ENCODE results near the gene PCDHB3. TPM values are rescaled to one million over a fixed set of nuclear protein-coding genes. Genes with fewer than 3 reads are reported as not detected.
A peak's percentile ranks its signal among the peaks of the same experiment; 100 is the strongest.
"Not testable (repeated sequence)": the region's sequence is repeated elsewhere in the genome, so short reads cannot be mapped to it uniquely, and the experiment has no call there.

The PCDHB3 gene
- total and polyA plus RNA-seq, 7 donors, result 0.18 to 1.8 (median 0.69) TPM

- Histone ChIP-seq H3K9me3 (peaks cover 4% of the 10 kb centered on the region), H3K4me3 (no peak overlapping the region), H3K4me1 (no peaks in the 10 kb centered on the region), H3K27me3 (ENCODE audit: insufficient read depth in 3 of 3, low read length in 2 of 3) (peaks cover 5 to 16% (median 6%) of the 10 kb centered on the region in 3 donors), H3K27ac (no peak overlapping the region), H3K36me3 (ENCODE audit: insufficient read depth in 1 of 2, low read depth in 1 of 2) (no peaks in the 10 kb centered on the region)
- no peak for ATAC-seq
- no peak for DNase-seq
- TF ChIP-seq CTCF (IDR thresholded peaks at IDR 0.05), result no peak
- intact Hi-C loops (cut with DNase I), result no loop called here
Observed at GRCh38 chr5:141082228-141082627, 18.0 kb upstream of the PCDHB3 start.

- 6 to 13% (median 8%) methylated on average over 21 of the region's 21 CpGs for WGBS, 3 donors
- intact Hi-C loops (cut with DNase I), result no loop called here
- no peak for DNase-seq
- Histone ChIP-seq H3K36me3 (ENCODE audit: insufficient read depth in 1 of 2, low read depth in 1 of 2) (no peaks in the 10 kb centered on the region), H3K4me3 (peak overlapping the region; percentile 62), H3K27ac (no peak overlapping the region), H3K27me3 (ENCODE audit: insufficient read depth in 3 of 3, low read length in 2 of 3) (peaks cover 0 to 3% (median 0%) of the 10 kb centered on the region in 3 donors), H3K9me3 (no peaks in the 10 kb centered on the region), H3K4me1 (no peaks in the 10 kb centered on the region)
- TF ChIP-seq CTCF (IDR thresholded peaks at IDR 0.05), result peak; percentile 46
- peak in 2 of 4 donors; percentile 66 to 85 for ATAC-seq
Observed at GRCh38 chr5:141084487-141084989, 15.7 kb upstream of the PCDHB3 start.

- Histone ChIP-seq H3K9me3 (peaks cover 17% of the 10 kb centered on the region), H3K27ac (no peak within 1 kb of the TSS), H3K4me1 (no peaks in the 10 kb centered on the region), H3K27me3 (ENCODE audit: insufficient read depth in 3 of 3, low read length in 2 of 3) (peaks cover 0 to 23% (median 11%) of the 10 kb centered on the region in 3 donors), H3K36me3 (ENCODE audit: insufficient read depth in 1 of 2, low read depth in 1 of 2) (no peaks in the 10 kb centered on the region), H3K4me3 (peak within 1 kb of the TSS; percentile 55)
- DNase-seq (peak; percentile 39 to 53), ATAC-seq (peak in 3 of 4 donors; percentile 39 to 62 (median 46))
- TF ChIP-seq CTCF (IDR thresholded peaks at IDR 0.05), result peak; percentile 25
- intact Hi-C loops (cut with DNase I), result loop anchor here in 1 of 2 donors (10.0 kb wide), 1 partner anchor 470 kb away; no protein-coding TSS in a partner anchor
- 12 to 14% (median 13%) methylated on average over 29 of the region's 29 CpGs for WGBS, 3 donors
Observed at GRCh38 chr5:141094481-141095262, 5.6 kb upstream of the PCDHB3 start, which contains the start of gene PCDHB2. Gene PCDHB2, plus strand, starts transcription at chr5:141094615. Its CDS starts 176 bp downstream, at chr5:141094791.

GRCh38 chr5:141095263-141095641 lies 5.0 kb upstream of the PCDHB3 start:
- no peak for DNase-seq
- Histone ChIP-seq H3K36me3 (ENCODE audit: insufficient read depth in 1 of 2, low read depth in 1 of 2) (no peaks in the 10 kb centered on the region), H3K9me3 (peaks cover 17% of the 10 kb centered on the region), H3K4me3 (peak overlapping the region; percentile 55), H3K27me3 (ENCODE audit: insufficient read depth in 3 of 3, low read length in 2 of 3) (peaks cover 0 to 26% (median 11%) of the 10 kb centered on the region in 3 donors), H3K4me1 (no peaks in the 10 kb centered on the region), H3K27ac (no peak overlapping the region)
- intact Hi-C loops (cut with DNase I), result loop anchor here in 1 of 2 donors (10.0 kb wide), 1 partner anchor 470 kb away; no protein-coding TSS in a partner anchor
- ATAC-seq, result no peak
- WGBS, 3 donors, result 34 to 48% (median 35%) methylated on average over 12 of the region's 12 CpGs
- TF ChIP-seq CTCF (IDR thresholded peaks at IDR 0.05), result no peak

GRCh38 chr5:141096181-141096580 lies 4.1 kb upstream of the PCDHB3 start:
- not testable (repeated sequence) for DNase-seq; H3K9me3 ChIP-seq; H3K27ac ChIP-seq; H3K4me1 ChIP-seq; H3K4me3 ChIP-seq; ATAC-seq; H3K36me3 ChIP-seq (ENCODE audit: insufficient read depth in 1 of 2, low read depth in 1 of 2)
- intact Hi-C loops (cut with DNase I), result loop anchor here in 1 of 2 donors (10.0 kb wide), 1 partner anchor 469 kb away; no protein-coding TSS in a partner anchor
- peaks cover 0 to 30% (median 12%) of the 10 kb centered on the region in 3 donors for H3K27me3 ChIP-seq (ENCODE audit: insufficient read depth in 3 of 3, low read length in 2 of 3)
- WGBS, 3 donors, result 33 to 39% (median 39%) methylated on average over 23 to 29 of the region's 46 CpGs

GRCh38 chr5:141096586-141096985 lies 3.7 kb upstream of the PCDHB3 start:
- not testable (repeated sequence) for H3K4me3 ChIP-seq; H3K9me3 ChIP-seq; ATAC-seq; H3K36me3 ChIP-seq (ENCODE audit: insufficient read depth in 1 of 2, low read depth in 1 of 2); H3K27ac ChIP-seq; H3K4me1 ChIP-seq; DNase-seq
- intact Hi-C loops (cut with DNase I), result loop anchor here in 1 of 2 donors (10.0 kb wide), 1 partner anchor 468 kb away; no protein-coding TSS in a partner anchor
- WGBS, 3 donors, result 30 to 40% (median 34%) methylated on average over 15 to 34 of the region's 38 CpGs
- H3K27me3 ChIP-seq (ENCODE audit: insufficient read depth in 3 of 3, low read length in 2 of 3), result peaks cover 0 to 30% (median 12%) of the 10 kb centered on the region in 3 donors

Data from psoas muscle (tissue), 8 donors.